HL-60/S4 (cell line): ENCODE data around the gene GPR18.
"Not testable (repeated sequence)": the region's sequence is repeated elsewhere in the genome, so short reads cannot be mapped to it uniquely, and the experiment has no call there.

Experiments
- in situ Hi-C: fragments of 300-500 bp; cut with MboI; formaldehyde crosslinking; loops from 2 replicates; pipeline ENCODE4 v1.14.3; 2022; ENCODE audit warnings: low sequenced_read_pairs

Gene GPR18

DNA sequence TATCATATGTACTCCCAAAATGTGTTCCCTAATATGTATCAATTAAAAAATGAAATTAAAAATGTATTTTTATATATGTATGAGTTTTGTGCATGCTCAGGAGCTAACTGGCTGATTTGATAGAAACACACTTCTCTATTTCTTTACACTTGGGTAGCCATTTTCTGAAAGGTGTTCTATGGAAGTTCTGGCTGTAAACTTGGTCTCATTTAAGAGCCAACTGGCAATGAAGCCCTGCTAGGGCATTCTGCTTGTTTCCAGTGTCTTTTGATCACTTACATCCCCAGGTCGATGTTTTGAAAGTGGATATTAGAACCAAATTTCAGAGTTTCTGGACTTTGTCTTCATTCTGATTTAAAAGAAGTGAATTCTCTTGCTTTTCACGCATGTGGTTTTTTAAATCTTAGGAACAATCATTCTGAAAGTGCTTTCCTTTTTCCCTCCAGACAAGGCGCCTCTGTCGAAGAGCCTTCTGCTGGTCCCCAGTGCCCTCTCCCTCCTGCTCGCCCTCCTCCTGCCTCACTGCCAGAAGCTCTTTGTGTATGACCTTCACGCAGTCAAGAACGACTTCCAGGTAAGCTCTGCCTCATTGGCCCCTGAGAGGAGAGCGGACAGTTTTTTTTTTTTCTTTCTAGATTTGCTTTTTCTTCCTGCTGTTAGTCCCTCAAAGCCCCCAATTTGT lies 20.1 kb downstream of the GPR18 start:
- in situ Hi-C loops: no loop called here

DNA sequence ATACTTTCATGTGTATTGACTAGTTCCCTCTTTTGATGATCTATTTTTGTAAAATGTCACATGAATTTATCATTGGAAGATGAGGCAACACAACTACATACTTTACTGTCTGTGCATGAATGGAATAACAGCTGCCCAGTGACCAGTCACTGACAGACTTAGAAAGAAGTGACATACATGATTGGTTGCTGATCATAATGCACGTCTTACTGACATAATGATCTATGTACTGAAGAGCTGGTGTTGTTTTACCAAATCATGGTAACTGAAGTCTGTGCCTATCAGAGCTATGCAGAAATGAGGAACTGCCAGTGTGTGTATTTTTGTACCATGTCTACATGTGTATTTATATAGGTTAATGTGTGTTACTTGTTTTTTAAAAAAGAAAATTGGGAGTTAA lies 26.5 kb downstream of the GPR18 start:
- in situ Hi-C loops: no loop called here

DNA sequence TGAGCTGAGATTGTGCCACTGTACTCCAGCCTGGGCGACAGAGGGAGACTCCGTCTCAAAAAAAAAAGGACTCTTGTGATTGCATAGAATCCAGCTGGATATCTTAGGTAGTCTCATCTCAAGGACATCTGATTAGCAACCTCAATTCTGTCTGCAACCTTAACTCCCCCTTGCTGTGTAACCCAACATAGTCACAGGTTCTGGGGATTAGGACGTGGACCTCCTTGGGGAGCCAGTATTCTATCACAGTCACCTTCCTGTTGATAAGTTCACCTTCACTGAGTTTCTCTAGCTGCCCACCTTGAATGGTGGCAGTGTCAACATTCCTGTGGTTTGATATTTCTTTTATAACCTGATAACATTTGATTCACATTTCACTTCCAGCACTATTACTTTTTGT lies 27.2 kb downstream of the GPR18 start:
- in situ Hi-C loops: no loop called here

DNA sequence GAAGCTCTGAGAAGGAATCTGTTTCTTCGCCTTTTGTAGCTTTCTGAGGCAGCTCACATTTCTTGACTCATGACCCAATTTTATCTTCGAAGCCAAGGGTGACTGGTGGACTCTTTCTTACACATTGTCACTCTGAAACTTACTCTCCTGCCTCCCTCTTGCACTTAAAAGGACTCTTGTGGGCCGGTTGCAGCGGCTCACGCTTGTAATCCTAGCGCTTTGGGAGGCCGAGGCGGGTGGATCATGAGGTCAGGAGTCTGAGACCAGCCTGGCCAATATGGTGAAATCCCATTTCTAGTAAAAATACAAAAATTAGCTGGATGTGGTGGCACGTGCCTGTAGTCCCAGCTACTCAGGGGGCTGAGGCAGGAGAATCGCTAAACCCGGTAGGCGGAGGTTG lies 27.6 kb downstream of the GPR18 start:
- in situ Hi-C loops: not testable (repeated sequence)

DNA sequence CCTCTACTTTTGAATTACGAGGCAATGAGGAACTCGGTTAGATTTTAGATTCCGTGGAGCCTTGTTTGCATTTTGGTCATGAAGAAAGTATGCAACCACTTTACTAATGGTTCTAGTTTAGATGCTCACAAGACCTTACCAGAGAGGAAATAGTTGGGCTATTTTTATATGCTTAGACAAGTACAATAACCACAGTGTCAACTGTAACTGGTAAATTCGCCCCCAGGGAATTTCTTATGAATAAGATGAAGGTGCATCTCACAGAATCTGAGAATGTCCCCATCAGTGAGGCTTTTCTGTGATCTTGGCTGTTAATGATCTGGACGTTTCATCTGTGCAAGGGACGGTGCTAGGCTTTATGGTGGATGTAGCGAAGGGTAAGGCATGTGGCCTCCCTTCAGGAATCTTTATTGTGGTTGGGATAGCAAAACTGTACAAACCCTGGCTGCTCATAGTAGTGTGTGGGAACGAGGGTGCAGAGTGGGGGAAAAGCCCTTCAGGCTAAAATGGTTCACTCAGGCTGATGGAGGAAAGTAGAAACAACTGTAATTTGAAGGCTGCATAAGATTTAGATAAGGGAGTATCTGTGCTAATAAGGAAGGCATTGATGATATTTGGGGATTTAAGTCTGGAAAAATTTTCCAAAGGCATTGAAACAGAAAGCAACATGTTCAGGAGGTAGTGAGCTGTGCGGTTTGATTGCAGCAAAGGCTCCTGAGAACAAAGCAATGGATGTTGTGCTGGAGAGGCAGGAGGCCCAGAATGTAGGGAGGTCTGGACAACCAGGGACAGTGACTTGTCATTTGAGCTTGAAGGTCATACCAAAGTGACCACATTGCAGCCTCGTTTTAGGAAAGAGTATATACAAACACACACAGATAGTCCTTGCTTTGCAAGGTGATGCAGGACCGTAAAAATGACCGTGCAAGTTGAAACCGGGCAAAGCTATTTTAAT lies 29.2 kb downstream of the GPR18 start:
- in situ Hi-C loops: no loop called here

DNA sequence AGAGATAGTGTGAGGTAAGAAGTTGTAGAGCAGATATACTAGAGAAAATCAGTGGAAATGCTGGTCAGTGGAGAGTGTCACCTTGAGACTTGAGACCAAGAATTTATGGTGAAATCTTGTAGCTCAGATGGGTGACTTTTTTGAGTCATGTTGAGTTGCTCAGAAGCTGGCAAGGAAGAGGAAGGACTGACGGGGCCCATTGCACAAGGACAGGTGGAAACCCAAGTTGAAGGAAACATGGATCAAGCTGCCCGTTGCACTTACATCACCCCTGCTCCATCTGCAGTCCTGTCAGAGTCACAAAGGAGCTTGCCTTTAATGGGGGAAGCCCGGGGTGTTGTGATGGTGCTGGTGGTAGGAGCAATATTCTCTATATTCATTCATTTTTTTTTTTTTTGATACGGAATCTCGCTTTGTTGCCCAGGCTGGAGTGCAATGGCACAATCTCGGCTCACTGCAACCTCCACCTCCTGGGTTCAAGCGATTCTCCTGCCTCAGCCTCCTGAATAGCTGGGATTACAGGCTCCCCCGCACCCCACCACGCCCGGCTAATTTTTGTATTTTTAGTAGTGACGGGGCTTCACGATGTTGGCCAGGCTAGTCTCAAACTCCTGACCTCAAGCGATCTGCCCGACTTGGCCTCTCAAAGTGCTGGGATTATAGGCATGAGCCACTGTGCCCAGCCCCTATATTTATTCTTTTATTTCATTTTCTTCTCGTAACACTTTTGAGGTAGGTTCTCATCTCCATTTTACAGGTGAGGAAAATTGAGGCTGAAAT lies 30.1 kb downstream of the GPR18 start:
- in situ Hi-C loops: no loop called here

DNA sequence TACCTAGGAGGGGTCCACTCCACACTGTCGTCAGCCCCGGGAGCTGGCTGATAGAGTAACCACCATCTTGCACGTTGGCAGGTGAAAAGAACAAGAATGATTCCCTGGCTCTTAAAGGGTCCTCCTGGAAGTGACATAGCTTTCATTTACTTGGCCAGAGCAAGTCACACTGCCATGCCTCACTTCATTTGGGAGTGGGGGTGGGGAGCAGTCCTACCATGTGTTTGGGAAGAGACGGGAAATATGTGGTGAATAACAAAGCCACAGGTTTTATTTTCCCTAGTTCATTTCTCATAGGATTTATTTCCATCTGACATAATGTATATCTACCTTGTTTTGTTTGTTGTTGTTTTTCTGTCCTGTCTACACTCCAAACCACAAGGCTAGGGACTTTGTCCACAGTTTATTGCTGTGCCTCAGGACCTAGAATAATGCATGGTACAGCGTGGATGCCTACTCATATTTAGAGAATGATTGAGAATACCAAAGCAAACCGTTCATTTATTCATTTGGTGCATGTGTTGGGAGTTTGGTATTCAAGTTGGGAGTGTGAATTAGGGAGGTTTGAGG lies 30.8 kb downstream of the GPR18 start:
- in situ Hi-C loops: no loop called here

DNA sequence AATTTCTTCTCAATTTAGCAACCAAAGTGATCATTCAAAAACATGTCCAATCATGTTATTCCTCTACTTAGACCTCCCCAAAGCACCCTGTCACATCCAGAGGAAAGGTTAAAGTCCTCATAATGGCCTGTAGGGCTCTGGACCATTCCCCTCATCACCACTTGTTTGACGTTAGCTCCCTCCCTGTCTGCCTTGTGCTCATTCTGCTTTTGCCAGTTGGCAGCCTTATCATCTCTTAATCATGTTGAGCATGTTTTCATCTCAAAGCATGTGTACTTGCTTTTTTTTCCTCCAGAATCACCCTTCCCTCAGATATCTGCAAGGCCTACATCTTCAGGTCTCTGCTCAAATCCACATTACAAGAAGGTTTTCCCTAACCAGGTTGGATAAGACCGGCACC lies 31.7 kb downstream of the GPR18 start:
- in situ Hi-C loops: no loop called here

DNA sequence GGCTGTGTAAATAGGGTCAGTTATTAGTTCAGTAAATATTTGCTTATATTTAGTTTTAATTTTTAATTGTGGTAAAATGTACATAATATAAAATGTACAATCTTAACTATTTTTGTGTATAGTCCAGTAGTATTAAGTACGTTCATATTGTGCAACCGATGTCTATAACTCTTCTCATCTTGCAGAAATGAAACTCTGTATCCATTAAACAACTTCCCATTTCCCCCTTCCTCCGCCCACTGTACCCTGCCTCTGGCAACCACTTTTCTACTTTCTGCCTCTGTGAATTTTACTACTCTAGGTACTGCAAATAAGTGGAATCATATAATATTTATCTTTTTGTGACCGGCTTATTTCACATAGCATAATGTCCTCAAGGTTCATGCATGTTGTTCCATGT lies 33.1 kb downstream of the GPR18 start:
- in situ Hi-C loops: no loop called here

DNA sequence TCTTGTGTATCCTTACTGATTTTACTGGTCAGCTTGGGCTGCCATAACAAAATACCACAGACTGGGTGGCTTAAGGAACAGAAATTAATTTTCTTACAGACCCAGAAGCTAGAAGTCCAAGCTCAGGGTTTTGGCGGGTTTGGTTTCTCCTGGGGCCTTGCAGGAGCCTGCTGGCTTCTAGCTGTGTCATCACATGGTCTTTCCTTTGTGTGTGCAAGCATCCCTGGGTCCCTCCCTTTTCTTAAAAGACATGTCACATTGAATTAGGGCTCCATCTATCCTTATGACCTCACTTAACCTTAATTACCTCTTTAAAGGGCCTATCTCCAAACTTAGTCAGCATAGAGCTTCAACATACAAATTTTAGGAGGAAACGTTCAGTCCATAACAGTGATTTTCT lies 34.2 kb downstream of the GPR18 start:
- in situ Hi-C loops: no loop called here

DNA sequence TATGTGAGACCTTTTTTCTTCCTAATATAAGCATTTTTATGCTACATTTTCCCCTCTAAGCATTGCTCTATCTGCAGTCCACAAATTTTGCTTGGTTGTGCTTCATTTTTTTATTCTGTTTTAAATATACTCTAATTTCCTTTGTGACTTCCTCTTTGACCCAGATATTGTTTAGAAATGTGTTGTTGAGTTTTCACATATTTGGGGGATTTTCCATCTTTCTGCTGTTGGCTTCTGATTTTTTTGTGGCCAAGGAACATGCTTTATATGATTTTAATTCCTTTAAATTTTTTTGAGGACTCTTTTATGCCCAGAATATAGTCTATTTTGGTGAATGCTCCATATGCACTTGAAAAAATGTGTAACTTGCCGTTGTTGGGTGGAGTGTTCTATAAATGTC lies 34.6 kb downstream of the GPR18 start:
- in situ Hi-C loops: no loop called here

DNA sequence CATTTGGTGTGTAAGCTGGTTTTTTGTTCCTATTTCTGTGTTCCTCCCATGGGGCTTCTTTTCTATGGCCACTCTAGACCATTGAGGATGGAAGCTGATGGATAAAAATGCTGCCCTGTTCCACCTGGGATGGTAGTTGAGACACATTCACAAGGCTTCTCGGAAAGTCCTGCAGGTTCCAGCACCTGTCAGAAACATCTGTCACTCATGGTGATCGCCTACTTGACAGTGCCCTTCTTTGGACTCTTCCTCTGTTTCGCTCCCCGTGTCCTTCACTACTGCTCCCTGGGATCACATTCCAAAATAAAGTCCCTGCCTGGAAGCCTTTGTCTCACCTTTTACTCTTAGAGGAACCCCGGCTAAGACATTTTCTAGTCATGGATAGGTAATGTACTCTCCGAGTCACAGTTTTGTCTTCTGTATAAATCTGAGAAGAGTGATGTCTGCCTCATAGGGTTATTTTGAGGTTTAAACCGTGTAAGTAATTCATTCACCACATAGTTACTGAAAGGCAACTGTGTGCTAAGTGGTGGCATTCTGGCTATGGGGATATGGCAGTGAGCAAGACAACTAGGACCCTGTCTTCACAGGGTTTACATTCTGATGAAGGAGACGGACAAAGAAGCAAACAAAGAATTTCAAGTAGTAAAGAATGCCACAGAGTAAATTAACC lies 36.5 kb downstream of the GPR18 start:
- in situ Hi-C loops: no loop called here

DNA sequence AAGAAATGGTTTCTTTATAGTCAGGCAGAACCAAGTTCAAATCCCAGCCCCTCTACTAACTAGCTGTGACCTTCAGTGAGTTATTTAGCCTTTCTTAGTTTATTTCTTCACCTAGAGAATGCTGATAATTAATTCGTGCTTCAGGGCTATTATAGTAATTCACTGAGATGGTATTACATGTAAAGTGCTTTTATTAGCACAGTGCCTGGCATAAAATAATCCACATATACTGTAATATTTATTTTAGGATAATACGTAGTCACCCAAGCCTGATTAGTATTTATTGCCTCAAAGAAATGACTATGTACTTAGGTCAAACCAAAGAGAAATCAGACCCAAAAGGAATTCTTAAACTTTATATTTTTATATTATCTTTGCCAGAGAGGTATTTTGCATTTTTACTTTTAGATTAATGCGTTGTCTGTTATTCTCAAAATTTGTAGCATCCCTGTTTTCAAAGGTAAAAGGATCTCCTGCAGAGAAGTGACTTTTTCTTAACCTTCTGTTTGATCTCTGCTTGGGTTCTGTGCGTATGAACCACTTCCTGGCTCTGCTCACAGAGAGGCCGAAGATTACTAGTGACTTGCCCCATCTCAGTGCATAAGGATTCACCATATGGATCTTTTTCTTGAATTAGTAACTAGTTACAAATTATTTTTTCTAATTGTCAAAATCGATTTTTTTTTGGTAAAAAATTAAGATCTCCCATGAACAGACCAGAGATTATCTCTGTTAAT lies 37.8 kb downstream of the GPR18 start:
- in situ Hi-C loops: no loop called here

DNA sequence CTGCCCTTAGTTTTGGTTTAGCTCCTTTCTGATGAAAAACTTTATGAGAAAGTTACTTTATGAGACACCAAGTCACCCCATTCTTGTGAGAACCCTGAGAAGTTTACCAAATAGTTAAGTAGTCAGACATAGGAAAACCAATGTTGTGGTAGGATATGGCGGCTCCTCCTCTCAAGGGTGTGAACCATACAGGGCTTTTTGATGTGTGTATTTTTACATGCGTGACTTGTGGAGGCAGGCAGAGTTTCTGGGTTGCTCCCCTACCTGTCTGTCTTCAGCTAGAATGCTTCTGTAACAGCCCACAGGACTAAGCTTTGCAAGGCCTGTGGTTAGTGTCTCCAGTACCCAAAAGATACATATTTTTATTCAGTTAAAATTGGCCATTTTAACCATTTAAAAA lies 39.2 kb downstream of the GPR18 start:
- in situ Hi-C loops: no loop called here

DNA sequence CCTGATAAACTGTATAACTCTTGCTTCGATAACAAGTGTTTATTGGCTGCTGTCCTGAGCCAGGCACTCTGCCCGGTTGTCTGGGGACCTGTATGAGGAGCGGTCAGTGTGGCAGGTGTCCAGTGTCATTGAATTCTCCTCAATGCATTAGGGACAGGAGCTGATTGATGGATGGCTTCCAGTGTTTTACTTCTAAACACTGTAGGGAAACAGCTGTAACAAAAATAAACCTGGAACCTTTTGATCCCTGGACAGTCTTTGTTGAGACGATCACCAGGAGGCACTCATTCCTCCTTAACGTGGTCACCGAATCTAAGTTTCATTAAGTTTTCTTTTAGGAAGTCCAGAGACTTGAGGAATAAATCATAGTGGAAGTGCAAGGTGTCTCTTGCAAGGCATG lies 39.6 kb downstream of the GPR18 start:
- in situ Hi-C loops: no loop called here

DNA sequence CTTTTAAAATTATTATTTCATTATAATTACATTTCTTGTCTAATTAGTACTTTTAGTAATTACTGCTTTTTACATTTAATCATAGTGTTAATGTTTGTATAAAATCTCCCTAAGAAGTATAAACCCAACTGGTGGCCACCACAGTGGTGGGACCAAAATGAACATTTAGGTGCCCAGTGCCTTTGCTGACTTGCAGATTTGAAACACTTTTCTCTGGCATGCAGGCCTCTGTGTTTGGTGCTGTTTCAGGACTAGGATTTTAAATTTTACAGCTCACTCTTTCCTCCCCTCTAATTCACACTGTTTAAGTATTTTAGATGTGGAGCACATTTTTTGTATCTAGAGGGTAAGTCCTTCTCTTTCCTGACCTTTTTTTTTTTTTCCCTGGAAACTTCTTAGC lies 40.1 kb downstream of the GPR18 start:
- in situ Hi-C loops: no loop called here

DNA sequence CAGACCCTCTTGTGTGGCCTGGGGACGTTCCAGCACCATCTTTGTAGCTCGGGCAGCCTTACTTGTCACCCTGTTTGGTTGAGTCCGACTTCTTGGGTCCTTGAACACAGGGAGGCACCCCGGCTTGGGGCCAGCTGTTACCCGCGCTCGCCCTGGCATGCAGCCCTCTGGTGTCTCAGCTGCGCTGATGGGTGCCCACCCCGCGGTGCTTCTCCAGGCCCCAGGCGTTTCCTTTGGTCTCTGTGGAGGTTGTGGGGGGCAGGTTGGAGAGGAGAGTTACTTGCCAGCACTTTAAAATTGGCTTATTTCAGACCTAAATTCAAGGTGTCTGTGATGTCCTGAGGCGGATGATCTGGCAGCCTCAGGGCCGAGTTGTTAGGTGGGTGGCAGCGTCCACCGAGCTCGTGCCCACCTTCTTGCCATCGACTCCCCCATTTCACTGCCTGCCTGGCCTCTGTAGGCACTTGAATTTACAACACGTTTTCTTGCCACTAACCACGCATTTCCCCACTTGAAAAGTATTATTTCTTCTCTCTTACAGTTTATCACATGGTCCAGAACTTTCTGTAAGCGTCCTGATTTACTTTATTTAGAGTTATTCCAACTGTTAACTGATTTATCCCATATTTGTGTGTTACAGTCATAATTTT lies 40.6 kb downstream of the GPR18 start:
- in situ Hi-C loops: no loop called here

DNA sequence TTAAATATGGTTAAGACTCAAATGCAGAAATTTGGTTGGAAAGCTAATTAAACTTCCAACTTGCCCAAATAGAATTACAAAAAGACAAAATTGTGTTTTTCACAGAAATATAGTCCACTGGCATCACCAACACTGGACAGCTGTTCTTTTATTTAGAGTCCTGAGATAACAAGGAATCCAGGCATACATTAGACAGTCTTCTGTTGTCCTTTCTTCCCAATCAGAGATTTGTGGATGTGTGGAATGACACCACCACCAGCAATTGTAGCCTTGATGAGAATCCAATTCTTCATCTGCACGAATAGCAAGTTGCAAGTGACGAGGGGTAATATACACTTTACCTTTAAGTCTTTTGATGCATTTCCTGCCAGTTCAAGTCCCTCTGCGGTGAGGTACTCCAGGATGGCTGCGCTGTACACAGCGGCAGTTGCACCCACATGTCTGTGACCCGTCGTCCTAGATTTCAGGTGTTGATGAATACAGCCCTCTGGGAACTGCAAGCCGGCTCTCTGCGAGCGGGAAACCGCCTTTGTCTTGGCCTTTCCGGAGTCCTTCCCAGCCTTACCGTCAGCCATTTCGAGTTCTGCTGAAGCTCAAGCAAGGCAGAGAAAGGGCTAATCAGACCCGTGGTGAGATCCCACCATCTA lies 42.9 kb downstream of the GPR18 start:
- in situ Hi-C loops: no loop called here

DNA sequence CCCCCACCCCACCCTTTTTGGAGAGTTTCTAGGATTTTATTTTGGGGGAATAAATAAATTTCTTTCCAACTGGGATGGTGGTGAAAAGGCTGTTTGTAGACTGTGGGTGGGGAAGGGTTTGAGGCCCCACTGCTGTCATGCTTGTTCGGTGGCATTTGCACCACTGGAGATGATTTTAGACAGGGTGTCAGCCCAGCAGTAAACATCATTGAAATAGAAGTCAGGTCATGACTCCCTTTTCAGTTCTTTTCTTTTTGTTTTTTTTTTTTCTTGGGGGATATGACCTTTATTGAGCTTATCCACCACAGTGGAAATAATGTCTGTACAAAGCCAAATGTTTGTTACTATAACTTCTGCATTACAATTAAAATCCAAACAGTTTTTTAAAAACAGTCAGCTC lies 43.4 kb downstream of the GPR18 start:
- in situ Hi-C loops: no loop called here
